Stimulated activated CD8-positive, alpha-beta memory T cell treated with anti-CD3 and anti-CD28 coated beads, Interleukin-15, amount 100 ng/mL, for 48 hours (primary cell): Measurements from ENCODE around the gene SLC4A3.
"Not testable (repeated sequence)": the region's sequence is repeated elsewhere in the genome, so short reads cannot be mapped to it uniquely, and the experiment has no call there.

Source experiments
- DNase-seq, 2 donors: peaks; one replicate each; pipeline ENCODE4 v3.0.0-alpha.2; 2020; ENCODE audit warnings: low read depth in 2 of 2

The SLC4A3 gene

DNA sequence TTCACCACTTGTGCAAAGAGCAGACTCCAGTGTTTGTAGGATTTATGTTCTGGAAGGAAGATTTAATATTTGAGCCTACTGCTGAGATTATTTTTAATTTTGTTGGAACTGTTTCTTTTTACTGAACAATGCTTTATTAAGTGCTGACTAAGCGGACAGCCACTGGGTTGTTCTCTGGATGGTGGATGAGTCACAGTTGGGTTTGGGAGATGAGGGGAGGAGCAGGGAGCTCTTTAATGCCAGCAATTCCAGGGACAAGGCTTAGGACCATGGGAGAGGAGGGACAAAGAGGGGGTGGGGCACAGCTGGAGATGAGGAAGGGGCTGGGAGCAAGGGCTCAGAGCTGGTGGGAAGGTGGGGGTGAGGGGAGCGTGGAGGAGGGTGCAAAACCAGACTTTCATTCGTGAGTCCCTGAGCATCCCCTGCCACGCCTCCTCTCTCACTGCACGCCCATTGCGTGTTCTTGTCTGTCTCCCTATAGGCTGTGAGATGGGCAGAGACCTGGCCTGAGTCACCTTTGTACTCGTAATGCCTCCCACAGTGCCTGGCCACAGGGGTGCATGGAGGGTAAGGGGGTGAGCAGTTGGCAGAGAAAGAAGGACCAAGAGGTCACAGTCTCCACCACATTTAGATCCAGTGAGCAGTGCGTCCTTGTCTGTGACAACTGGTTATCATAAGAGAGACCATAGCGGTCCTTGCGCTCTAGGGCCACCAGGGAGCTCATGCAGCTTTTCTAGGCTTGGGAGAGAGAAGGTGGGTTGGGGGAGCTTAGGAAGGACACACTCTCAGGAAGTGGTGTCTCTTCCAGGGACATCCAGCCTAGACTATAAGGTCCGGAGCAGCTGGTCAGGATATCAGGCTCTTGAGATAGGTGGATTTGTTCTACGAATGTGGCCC, 18.4 kb downstream of the SLC4A3 start:
- DNase-seq: no peak

DNA sequence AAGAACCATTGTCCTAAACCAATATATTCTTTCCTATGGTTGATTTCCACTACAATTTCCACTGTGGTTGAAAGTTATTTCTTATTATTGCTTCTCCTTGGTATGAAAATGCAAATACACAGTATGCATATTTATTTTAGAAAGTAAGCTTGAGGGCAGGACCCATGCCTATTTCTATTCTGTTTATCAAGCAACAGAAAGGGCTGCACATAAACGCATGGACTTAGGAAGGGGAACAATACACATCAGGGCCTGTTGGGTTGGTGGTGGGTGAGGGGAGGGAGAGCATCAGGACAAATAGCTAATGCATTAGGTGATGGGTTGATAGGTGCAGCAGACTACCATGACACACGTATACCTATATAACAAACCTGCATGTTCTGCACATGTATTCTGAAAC, 20.7 kb downstream of the SLC4A3 start:
- no peak for DNase-seq

DNA sequence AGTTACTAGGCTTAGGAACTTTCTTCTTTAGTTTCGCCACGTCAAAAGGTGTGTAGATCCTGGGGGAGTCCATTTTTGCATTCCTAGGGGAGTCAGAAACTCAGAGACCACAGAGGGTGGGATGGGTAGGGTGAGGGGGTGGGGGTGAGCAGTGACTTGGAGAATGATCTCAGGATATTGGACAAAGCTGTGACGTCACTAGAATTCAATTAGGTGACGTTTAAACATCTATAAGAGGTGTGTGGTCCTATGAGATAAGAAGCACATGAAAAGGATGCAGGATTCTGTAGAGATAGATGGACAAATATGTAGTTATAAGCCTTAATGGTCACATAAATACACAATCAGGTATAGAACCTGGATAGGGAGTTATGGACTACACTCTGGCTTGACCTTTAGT, 21.5 kb downstream of the SLC4A3 start:
- no peak for DNase-seq

- DNase-seq: no peak
These were observed 23.2 kb downstream of the SLC4A3 start for GRCh38 chr2:219650426-219651248.

- not testable (repeated sequence) for DNase-seq
These were observed 24.2 kb downstream of the SLC4A3 start for GRCh38 chr2:219651656-219652055.

DNA sequence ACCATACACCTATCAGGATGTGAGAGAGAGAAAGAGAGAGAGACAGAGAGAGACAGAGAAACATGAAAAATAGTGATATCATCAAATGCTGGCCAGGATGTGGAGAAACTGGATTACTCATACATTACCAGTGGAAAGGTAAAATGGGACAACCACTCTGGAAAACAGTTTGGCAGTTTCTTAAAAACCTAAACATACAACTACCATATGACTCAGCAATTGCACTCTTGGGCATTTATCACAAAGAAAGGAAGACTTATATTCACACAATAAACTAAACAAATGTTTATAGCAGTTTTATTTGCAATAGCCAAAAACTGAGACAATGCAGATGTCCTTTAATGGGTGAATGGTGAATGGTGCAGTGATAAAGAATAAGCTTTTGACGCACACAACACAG, 29.1 kb downstream of the SLC4A3 start:
- no peak for DNase-seq

GRCh38 chr2:219658196-219658846, 30.9 kb downstream of the SLC4A3 start:
- no peak for DNase-seq

DNA sequence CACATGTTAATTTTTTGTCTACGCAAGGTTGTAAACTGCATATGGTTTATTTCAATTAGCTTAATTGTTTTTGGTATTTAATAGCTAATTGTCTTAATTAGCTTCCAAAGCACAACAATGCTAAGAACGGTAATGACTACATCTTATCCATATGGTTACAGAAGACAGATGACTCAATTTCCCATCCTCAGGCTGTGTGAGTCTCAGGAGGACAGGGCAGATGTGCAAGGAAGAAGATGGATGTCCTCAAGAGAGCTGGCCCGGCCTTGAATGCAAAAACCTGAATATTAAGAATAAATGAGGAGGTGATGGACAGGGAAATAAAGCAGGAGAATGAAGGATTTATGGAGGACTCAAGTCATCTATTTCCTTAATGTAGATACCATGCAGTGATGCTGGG, 31.4 kb downstream of the SLC4A3 start:
- DNase-seq: no peak

DNA sequence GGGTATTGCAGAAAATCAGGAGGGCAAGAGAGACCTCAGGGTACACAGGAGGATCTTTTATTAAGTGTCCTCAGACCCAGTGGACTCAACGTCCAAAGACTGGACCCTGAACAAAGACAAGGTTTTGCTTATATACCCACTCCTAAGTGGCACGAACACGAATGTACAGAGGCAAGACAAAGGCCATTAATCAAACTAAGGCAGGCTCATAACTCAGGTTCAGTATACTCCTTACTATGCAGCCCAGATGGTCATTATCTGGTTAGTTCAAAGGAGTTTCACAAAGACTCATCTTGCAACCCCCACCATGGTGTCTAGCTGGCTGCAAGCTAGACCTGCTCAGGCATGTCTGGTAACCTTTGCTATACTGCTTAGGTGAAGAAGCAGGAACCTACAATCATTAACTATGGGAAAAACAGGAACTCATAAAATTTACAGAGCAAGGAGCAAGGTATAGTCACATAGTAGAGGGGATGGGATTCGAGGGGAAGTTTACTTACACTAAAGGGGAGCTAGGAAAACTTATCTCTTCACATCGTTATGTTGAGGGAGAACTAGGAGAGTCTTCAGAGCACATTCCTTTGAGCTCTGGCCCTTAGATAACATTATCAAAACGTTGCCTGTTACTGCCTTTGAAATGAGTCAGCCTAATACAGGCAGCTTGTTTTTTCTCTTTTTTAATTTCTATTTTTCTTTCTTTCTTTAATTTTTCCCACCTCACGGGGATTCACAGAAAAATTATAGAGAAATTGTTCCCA, 33.9 kb downstream of the SLC4A3 start:
- no peak for DNase-seq

- DNase-seq: no peak
These were observed 34.5 kb downstream of the SLC4A3 start for GRCh38 chr2:219661955-219662395.

- no peak for DNase-seq
These were observed 35.1 kb downstream of the SLC4A3 start for GRCh38 chr2:219662566-219662965.

- DNase-seq: no peak
These were observed 35.8 kb downstream of the SLC4A3 start for GRCh38 chr2:219663116-219663762.

- no peak for DNase-seq
These were observed 36.6 kb downstream of the SLC4A3 start for GRCh38 chr2:219664041-219664440.

GRCh38 chr2:219664944-219665343, 37.5 kb downstream of the SLC4A3 start:
- DNase-seq: no peak

- no peak for DNase-seq
These were observed 38.5 kb downstream of the SLC4A3 start for GRCh38 chr2:219665926-219666325.

GRCh38 chr2:219668316-219668715, 40.9 kb downstream of the SLC4A3 start:
- no peak for DNase-seq

DNA sequence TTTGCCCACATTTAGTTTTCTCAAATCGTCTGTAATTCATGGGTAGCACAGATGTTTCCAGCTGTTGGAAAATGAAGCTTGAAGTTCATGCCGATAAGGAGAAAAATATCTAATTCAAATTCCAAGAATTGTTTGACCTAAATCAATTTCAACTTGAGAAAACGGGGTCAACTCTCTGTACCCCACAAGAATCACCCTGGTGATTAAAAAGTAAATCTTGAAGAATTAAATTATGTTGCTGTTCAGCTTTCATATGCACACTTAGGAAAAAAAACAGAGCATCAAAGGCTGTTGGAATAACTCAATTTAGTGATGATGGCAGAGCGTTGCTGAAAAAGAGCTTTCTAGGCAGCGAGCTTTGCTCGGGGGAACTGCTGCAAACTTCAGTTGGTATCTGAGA, 43.0 kb downstream of the SLC4A3 start:
- no peak for DNase-seq

GRCh38 chr2:219671279-219671678, 43.8 kb downstream of the SLC4A3 start:
- no peak for DNase-seq

GRCh38 chr2:219672406-219672805, 45.0 kb downstream of the SLC4A3 start:
- DNase-seq: no peak

GRCh38 chr2:219675221-219675620, 47.8 kb downstream of the SLC4A3 start:
- no peak for DNase-seq

GRCh38 chr2:219676586-219676985, 49.2 kb downstream of the SLC4A3 start:
- DNase-seq: no peak
